GM12874 (cell line): ENCODE data around the gene SNX7.

Experiments used
- TF ChIP-seq, protein P1 (sequence below): IDR thresholded peaks from 2 replicates; pipeline ENCODE4 v1.5.1; 2011; ENCODE audit warnings: low read depth, mild to moderate bottlenecking, control low read depth, low read length, moderate library complexity; ENCODE audit not compliant: insufficient read depth

The SNX7 gene

DNA sequence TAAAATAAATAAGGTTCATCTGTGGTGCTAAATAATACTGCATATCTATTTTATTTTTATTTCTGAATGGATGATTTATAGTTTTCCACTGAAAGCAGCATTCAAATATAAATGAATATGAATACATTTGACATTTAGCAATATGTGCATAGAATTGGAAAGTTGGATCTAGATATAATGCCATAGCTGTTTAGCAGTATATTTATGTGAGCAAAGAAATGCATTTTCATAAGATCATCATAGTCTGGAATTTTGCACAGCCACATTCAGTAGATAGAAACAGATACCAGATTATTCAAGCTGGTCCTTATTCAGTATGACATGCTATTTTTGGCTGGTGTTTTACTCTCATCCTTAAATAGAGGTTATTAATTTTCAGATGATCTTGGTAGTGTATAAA is 46.0 kb downstream of the SNX7 start:
- TF ChIP-seq, protein P1, sequence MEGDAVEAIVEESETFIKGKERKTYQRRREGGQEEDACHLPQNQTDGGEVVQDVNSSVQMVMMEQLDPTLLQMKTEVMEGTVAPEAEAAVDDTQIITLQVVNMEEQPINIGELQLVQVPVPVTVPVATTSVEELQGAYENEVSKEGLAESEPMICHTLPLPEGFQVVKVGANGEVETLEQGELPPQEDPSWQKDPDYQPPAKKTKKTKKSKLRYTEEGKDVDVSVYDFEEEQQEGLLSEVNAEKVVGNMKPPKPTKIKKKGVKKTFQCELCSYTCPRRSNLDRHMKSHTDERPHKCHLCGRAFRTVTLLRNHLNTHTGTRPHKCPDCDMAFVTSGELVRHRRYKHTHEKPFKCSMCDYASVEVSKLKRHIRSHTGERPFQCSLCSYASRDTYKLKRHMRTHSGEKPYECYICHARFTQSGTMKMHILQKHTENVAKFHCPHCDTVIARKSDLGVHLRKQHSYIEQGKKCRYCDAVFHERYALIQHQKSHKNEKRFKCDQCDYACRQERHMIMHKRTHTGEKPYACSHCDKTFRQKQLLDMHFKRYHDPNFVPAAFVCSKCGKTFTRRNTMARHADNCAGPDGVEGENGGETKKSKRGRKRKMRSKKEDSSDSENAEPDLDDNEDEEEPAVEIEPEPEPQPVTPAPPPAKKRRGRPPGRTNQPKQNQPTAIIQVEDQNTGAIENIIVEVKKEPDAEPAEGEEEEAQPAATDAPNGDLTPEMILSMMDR: no peak

DNA sequence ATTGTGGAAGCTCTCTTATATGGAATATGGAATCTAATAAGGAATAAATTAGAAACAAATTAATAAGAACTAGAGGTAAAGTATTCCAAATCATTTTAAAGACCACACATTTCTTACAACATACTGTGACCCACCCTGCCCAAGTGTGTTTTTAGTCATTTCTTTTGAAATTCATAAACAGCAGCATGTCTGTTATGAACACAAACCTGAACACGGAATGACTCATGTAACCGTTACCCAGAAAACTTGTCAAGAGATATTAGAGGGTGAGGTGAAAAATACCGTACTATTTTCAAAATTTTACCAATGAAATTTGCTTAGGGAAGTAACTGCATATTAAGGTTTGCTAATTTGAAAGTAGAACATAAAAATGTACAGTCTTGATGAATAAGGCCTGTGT is 48.4 kb downstream of the SNX7 start:
- TF ChIP-seq, protein P1: no peak

DNA sequence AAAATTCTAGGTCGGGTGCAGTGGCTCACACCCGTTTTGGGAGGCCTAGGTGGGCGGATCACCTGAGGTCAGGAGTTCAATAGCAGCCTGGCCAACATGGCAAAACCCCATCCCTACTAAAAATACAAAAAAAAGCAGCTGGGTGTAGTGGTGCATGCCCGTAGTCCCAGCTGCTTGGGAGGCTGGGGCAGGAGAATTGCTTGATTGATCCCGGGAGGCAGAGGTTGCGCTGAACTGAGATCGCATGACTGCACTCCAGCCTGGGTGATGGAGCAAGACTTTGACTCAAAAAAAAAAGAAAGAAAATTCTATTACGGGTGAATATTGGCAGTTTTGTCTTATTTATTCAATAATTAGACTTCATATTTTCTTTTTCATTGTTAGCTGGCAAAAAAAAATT is 62.1 kb downstream of the SNX7 start:
- TF ChIP-seq, protein P1: no peak

DNA sequence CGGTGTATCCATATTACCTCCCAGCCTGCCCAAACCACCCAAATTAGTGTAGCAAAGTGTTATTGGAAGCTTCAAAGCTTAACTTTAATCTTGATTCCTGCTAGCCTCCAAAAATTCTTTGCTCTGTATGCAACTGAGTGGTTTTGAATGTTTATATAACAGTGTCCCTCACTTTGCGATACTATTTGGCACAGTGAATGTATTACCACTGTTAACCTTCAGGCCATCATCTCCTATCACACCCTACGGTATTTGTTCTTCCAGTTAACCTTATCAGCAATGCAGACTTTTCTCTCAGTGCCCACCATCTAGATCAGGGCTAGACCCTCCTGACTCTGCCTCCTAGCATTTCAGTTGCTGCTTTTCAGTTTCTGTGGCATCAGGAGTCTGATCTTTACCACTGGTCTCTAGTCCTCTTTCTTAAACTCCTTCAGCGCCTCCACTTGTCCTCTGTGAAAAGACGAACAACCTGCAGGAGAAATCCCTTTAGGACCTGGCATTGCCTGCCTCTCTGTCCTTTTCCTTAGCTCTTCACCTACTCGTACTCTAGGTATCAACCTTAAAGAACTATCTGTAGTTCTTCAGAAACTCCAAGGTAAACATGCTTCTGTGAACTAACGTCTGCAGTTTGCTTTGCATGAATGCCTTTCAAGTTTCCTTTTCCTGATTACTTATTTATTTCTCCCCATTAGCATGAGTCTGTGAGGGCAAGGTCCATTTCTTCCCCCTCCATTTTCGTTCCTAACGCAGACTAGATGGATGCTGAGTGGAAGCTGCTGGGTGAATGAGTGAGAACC is 71.7 kb downstream of the SNX7 start:
- TF ChIP-seq, protein P1: no peak

DNA sequence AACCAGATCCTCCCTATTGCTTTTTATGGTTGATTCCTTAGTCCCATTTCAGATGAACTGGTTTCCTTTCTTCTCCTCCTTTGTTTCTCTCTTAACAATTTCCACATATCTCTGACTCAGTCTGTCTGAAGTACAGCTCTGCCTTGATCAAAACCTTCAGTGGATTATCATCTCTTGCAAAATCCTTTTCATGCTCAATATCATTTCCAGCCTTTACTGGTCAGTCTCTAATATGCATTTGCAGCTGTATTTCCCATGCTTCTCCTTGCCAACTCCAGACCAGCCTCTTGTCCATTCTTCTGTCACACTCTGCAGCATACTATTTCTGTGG is 72.2 kb downstream of the SNX7 start:
- TF ChIP-seq, protein P1: no peak

DNA sequence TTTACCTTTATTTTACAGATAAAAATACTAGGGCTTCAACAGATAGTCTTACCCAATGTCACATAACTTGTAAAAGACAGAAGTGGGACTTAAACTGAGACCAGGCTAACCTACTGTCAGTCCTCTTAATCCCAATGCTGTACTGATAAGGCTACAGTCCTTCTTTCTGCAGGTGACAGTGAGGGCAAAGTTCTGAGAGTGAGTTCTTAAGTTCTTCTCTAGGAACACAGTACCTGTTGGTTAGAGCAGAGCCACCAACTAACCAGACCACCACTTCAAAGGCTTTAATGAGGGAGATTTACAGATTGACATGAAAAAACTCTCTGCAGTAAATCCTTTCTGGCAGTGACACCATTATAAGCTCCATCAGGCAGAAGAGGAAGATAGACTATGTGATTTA is 74.2 kb downstream of the SNX7 start:
- TF ChIP-seq, protein P1: no peak

DNA sequence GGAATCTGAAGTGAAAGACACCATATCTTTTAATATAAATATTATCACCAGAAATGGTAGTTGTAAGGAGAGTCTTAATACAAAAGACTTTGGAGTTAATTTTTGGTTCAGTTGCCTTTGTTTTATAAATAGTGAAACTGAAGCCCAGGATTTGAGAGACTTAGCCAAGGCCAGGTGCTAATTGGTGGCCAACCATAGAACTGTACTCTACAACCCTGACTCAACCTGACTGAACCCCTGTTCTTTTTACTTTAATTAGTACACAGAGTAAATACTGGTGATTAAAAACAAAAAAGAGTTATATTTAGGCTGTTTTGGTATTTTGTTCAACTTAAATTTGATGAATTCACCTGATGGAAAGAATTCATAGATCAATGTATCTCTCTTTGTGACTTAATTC is 76.3 kb downstream of the SNX7 start:
- TF ChIP-seq, protein P1: no peak
